T-cell (primary cell): ENCODE data around the gene MCTS1. TPM values are rescaled to one million over a fixed set of nuclear protein-coding genes. Genes with fewer than 3 reads are reported as not detected.
A peak's percentile ranks its signal among the peaks of the same experiment; 100 is the strongest.

Experiments
- ATAC-seq, 4 experiments: fragments of 200-7000 bp in 3 of 4; fragments of 150-1000 bp in 1 of 4; cut with Tn5 transposase; replicated peaks in 1 of 4; 1 replicate in 3 of 4; 2 replicates in 1 of 4; pipeline ENCODE4 v1.10.0; 2021; ENCODE audit warnings: moderate library complexity in 3 of 4, mild to moderate bottlenecking in 2 of 4, moderate number of reproducible peaks in 1 of 4
- CTCF ChIA-PET, 2 donors: fragments of 300-600 bp; sonication (Branson Sonifier 250); formaldehyde crosslinking; loops; one replicate each; lab custom pipeline; 2022; ENCODE audit warnings: antibody characterized with exemption in 2 of 2; lab: Charles Lee
- POLR2A ChIA-PET, 2 donors: fragments of 300-600 bp; sonication (Branson Sonifier 250); formaldehyde crosslinking; loops; one replicate each; lab custom pipeline; 2022; ENCODE audit warnings: antibody characterized with exemption in 2 of 2; lab: Charles Lee
- DNase-seq, 35 experiments: peaks; one replicate each; pipeline versions ENCODE4 v3.0.0 to v3.0.0-alpha.2; 2013 to 2023
- H3K27ac ChIP-seq: one replicate; pipeline ENCODE4 v1.5.1; 2013; ENCODE audit warnings: low read length
- H3K27me3 ChIP-seq, 2 experiments: replicated peaks in 1 of 2; 1 replicate in 1 of 2; 2 replicates in 1 of 2; pipeline versions ENCODE4 v1.6.1 to v1.7.0; 2013; ENCODE audit warnings: low read length in 1 of 2, mixed read lengths in 1 of 2; ENCODE audit not compliant: control insufficient read depth in 2 of 2, insufficient read depth in 2 of 2; ENCODE audit errors: extremely low read depth in 1 of 2
- H3K36me3 ChIP-seq, 2 donors: 1 replicate in 1 of 2; 2 replicates in 1 of 2; pipeline versions ENCODE4 v1.6.1 to v1.7.0; 2013; ENCODE audit warnings: low read length in 1 of 2; ENCODE audit not compliant: control insufficient read depth in 2 of 2, insufficient read depth in 1 of 2; ENCODE audit errors: extremely low read depth in 1 of 2
- H3K4me1 ChIP-seq, 2 experiments: 1 replicate in 1 of 2; 2 replicates in 1 of 2; pipeline versions ENCODE4 v1.6.1 to v1.7.0; 2013; ENCODE audit warnings: low read length in 2 of 2, mixed read lengths in 1 of 2; ENCODE audit not compliant: insufficient read depth in 2 of 2, control insufficient read depth in 1 of 2; ENCODE audit errors: extremely low read depth in 1 of 2
- H3K4me3 ChIP-seq, 2 donors: 1 replicate in 1 of 2; 2 replicates in 1 of 2; pipeline versions ENCODE4 v1.5.1 to v1.7.0; 2013; ENCODE audit warnings: mild to moderate bottlenecking in 2 of 2, low read length in 1 of 2, moderate library complexity in 1 of 2; ENCODE audit not compliant: control insufficient read depth in 1 of 2; ENCODE audit errors: extremely low read depth in 1 of 2
- H3K9me3 ChIP-seq: 2 replicates; pipeline ENCODE4 v1.7.0; 2013
- H3K27ac Mint-ChIP-seq, 2 donors: one replicate each; pipeline ENCODE4 v1.8.0; 2020 to 2021; ENCODE audit warnings: mild to moderate bottlenecking in 2 of 2, mixed read lengths in 2 of 2
- H3K27me3 Mint-ChIP-seq, 2 donors: one replicate each; pipeline ENCODE4 v1.8.0; 2021 to 2022; ENCODE audit warnings: mixed read lengths in 2 of 2
- H3K36me3 Mint-ChIP-seq: one replicate; pipeline ENCODE4 v1.8.0; 2021; ENCODE audit warnings: mixed read lengths
- H3K4me1 Mint-ChIP-seq, 3 donors: one replicate each; pipeline ENCODE4 v1.8.0; 2020 to 2022; ENCODE audit warnings: mixed read lengths in 3 of 3, mild to moderate bottlenecking in 1 of 3
- H3K4me3 Mint-ChIP-seq, 3 donors: one replicate each; pipeline ENCODE4 v1.8.0; 2020 to 2022; ENCODE audit warnings: mild to moderate bottlenecking in 3 of 3, mixed read lengths in 3 of 3, moderate library complexity in 3 of 3
- H3K9me3 Mint-ChIP-seq, 3 donors: one replicate each; pipeline ENCODE4 v1.8.0; 2020 to 2022; ENCODE audit warnings: mixed read lengths in 3 of 3
- WGBS: methylation state at CpG from one replicate; pipeline ENCODE4 v1.1.5; 2013; ENCODE audit warnings: missing lambda C conversion rate; ENCODE audit not compliant: insufficient coverage; 5-methylcytosine and 5-hydroxymethylcytosine counted together
- total RNA-seq, 35 experiments: library from RNA in 6 of 35; stranded (reverse) in 6 of 35; fragments of 120-200 nt in 1 of 35; gene quantifications; one replicate each; pipeline versions ENCODE4 v1.2.1 to v1.2.4 and lab custom pipeline; 2013 to 2026

The MCTS1 gene
- 10 to 100 TPM; 18.9 to 27.2 (median 25.3) TPM for total RNA-seq
- 45.3 TPM for total RNA-seq (2013)
- 12.0 to 78.1 (median 30.8) reads per million in 29 experiments for total RNA-seq (lab: John Stamatoyannopoulos, UW)

- Histone ChIP-seq H3K4me1 (peaks cover 6 to 11% of the 10 kb centered on the region in 2 experiments), H3K27ac (peak within 1 kb of the TSS; percentile 88), H3K4me3 (peak within 1 kb of the TSS; percentile 61 to 87), H3K36me3 (peaks cover 0 to 2% of the 10 kb centered on the region in 2 donors), H3K9me3 (no peaks in the 10 kb centered on the region), H3K27me3 (no peaks in the 10 kb centered on the region)
- CTCF ChIA-PET = interaction anchor here (0.6 to 1.5 kb wide), 4 partner anchors 43 to 186 kb away, joined by 3 to 7 read pairs (median 6); partner anchors contain the start of gene CUL4B (in 1 of the 2)
- POLR2A ChIA-PET = interaction anchor here (0.7 to 2.6 kb wide), 5 partner anchors 23 to 45 kb away, joined by 3 to 21 read pairs (median 7); partner anchors contain the start of gene CUL4B (in 1 of the 2)
- 0% methylated on average over 9 of the region's 31 CpGs for WGBS
- H3K4me1 Mint-ChIP-seq = peaks cover 9 to 14% (median 14%) of the 10 kb centered on the region in 3 donors
- peaks cover 4% of the 10 kb centered on the region for H3K36me3 Mint-ChIP-seq
- H3K27ac Mint-ChIP-seq = peak within 1 kb of the TSS; percentile 95 to 99
- no peaks in the 10 kb centered on the region for H3K27me3 Mint-ChIP-seq
- peak within 1 kb of the TSS; percentile 93 to 99 (median 97) for H3K4me3 Mint-ChIP-seq
- ATAC-seq = peak; percentile 90 to 96 (median 91)
- peak; percentile 50 to 88 (median 73) for DNase-seq
- no peaks in the 10 kb centered on the region for H3K9me3 Mint-ChIP-seq
Measured at GRCh38 chrX:120603707-120604360, at the start of gene MCTS1. MCTS1 (plus strand) TSS chrX:120604101; CDS start chrX:120604237, 136 bp downstream.

DNA sequence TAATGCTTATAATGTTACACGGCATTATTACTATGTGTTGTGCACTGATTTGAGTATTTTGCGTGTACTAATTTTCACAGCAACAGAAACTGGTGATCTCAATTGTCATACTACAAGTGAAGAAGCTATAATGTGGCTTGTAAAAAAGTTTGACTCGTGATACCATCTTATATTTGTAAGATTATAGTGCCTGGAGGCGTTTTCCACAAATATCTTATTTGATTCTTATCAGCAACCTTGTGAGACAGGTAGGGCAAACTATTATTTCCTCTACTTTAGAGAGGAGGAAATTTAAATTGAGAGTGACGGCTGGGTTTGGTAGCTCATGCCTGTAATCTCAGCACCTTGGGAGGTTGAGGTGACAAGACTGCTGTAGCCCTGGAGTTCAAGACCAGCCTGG, 47.6 kb upstream of the MCTS1 start:
- Mint-ChIP-seq H3K4me1 (peaks cover 22 to 45% (median 29%) of the 10 kb centered on the region in 3 donors), H3K9me3 (no peaks in the 10 kb centered on the region), H3K4me3 (peak overlapping the region in 2 of 3 donors; percentile 31 to 42), H3K27ac (no peak overlapping the region), H3K36me3 (peaks cover 9% of the 10 kb centered on the region), H3K27me3 (no peaks in the 10 kb centered on the region)
- no peak overlapping the region for H3K4me3 ChIP-seq
- peaks cover 0 to 8% of the 10 kb centered on the region in 2 donors for H3K36me3 ChIP-seq
- no CpG with 5 or more reads among the region's 5 CpGs for WGBS
- H3K27me3 ChIP-seq = no peaks in the 10 kb centered on the region
- H3K4me1 ChIP-seq = peaks cover 5 to 10% of the 10 kb centered on the region in 2 experiments
- ChIA-PET POLR2A (no interaction called here), CTCF (interaction anchor here in 1 of 2 donors (0.7 kb wide), 1 partner anchor 15 kb away, joined by 3 read pairs; no protein-coding TSS in a partner anchor)
- no peak for ATAC-seq
- no peak for DNase-seq
- H3K27ac ChIP-seq = no peak overlapping the region
- H3K9me3 ChIP-seq = no peaks in the 10 kb centered on the region

DNA sequence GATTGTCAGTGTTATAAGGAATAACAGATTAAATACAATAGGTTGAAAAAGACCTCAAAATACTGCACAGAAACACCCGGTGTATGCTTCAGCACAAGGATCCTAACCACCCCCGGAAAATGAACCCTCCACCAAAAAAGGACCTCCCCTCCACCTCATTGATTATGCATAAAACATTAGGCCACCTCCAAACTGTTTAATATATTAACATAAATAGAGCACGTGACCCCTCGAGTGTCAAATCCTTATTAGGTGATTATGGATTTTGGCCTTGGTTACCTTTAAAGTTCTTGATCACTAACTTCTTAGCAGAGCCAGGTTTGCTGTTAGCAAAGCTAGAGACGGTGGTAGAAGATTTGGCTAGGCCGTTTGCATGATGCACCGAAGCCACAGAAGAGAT, 44.1 kb upstream of the MCTS1 start:
- Histone ChIP-seq H3K27me3 (no peaks in the 10 kb centered on the region), H3K4me3 (peak overlapping the region; percentile 52 to 88), H3K36me3 (peaks cover 0 to 5% of the 10 kb centered on the region in 2 donors), H3K9me3 (no peaks in the 10 kb centered on the region), H3K4me1 (peaks cover 8 to 11% of the 10 kb centered on the region in 2 experiments), H3K27ac (peak overlapping the region; percentile 97)
- ATAC-seq (no peak), DNase-seq (peak in 1 of 35 experiments; percentile 14)
- ChIA-PET POLR2A (interaction anchor here in 1 of 2 donors (2.4 kb wide), 1 partner anchor 44 kb away, joined by 21 read pairs; the partner anchor contains the start of gene MCTS1), CTCF (no interaction called here)
- peaks cover 23 to 46% (median 28%) of the 10 kb centered on the region in 3 donors for H3K4me1 Mint-ChIP-seq
- WGBS = no CpG with 5 or more reads among the region's 7 CpGs
- H3K9me3 Mint-ChIP-seq = no peaks in the 10 kb centered on the region
- peaks cover 7% of the 10 kb centered on the region for H3K36me3 Mint-ChIP-seq
- H3K4me3 Mint-ChIP-seq = peak overlapping the region; percentile 89 to 100 (median 92)
- H3K27me3 Mint-ChIP-seq = peaks cover 0 to 4% of the 10 kb centered on the region in 2 donors
- H3K27ac Mint-ChIP-seq = peak overlapping the region; percentile 95 to 100

- ATAC-seq = peak; percentile 37 to 54 (median 50)
- POLR2A ChIA-PET = interaction anchor here in 1 of 2 donors (2.4 kb wide), 1 partner anchor 43 kb away, joined by 21 read pairs; the partner anchor contains the start of gene MCTS1
- 0% methylated on average over 2 of the region's 10 CpGs for WGBS
Measured at GRCh38 chrX:120560405-120560841, 43.5 kb upstream of the MCTS1 start.

DNA sequence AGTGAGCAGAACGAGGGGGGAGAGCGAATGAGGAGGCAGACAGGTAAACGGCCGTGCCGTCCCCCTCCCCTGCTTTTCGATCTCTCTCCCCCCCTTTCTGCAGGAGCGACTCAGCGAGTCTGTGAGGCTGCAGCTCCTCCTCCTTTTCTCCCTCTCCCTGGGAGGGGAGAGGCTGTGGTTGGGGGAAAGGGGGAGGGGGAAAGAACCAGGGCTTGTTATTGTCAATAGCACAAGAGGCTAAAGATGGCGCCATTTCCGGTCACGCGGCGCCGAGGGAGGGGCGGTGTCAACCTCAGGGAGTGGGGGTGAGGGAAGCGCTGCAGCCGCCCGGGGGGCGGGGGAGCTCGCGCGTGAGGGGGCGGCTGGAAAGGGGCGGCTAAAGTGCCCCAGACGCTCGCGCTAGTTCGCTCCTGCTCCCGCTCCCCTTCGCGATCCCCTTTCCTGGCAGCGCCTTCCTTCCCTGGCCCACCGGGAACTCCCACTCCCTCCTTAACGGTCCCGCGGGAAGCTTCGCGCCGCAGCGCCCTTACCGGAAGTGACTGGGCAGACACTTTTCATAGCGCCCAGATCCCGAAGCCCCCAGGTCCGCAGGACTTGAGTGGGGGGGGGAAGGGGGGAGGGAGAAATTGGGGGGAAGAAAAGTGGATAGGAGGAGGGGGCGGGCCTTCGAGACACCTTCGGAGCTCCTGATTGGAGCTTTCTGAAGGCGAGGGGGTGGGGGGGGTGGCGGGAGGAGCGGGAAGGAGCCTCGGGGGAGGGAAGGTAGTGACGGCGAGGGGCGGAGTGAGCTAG, 42.9 kb upstream of the MCTS1 start, which contains the start of gene CUL4B:
Gene CUL4B, minus strand, starts transcription at position 121 of the 792 bp plus-strand sequence. CDS start 324 bp downstream, outside the sequence.
- Mint-ChIP-seq H3K9me3 (no peaks in the 10 kb centered on the region), H3K36me3 (peaks cover 7% of the 10 kb centered on the region), H3K27me3 (peaks cover 0 to 4% of the 10 kb centered on the region in 2 donors), H3K4me1 (peaks cover 20 to 36% (median 26%) of the 10 kb centered on the region in 3 donors), H3K27ac (peak within 1 kb of the TSS; percentile 95 to 100), H3K4me3 (peak within 1 kb of the TSS; percentile 89 to 100 (median 92))
- ATAC-seq (peak; percentile 89 to 90 (median 89)), DNase-seq (peak; percentile 81 to 95 (median 92))
- POLR2A ChIA-PET = interaction anchor here (0.6 to 2.4 kb wide), 7 partner anchors 9 to 1587 kb away, joined by 3 to 21 read pairs (median 4); partner anchors contain the start of genes LONRF3 (in 1 of the 2) and MCTS1 (in 1 of the 2)
- Histone ChIP-seq H3K9me3 (no peaks in the 10 kb centered on the region), H3K36me3 (peaks cover 0 to 5% of the 10 kb centered on the region in 2 donors), H3K4me3 (peak within 1 kb of the TSS; percentile 55 to 88), H3K4me1 (peaks cover 4 to 11% of the 10 kb centered on the region in 2 experiments), H3K27me3 (no peaks in the 10 kb centered on the region), H3K27ac (peak within 1 kb of the TSS; percentile 97)
- CTCF ChIA-PET = interaction anchor here (0.6 to 1.7 kb wide), 6 partner anchors 39 to 295 kb away, joined by 3 to 10 read pairs (median 4); partner anchors contain the start of gene MCTS1 (in 1 of the 2)
- WGBS = no CpG with 5 or more reads among the region's 54 CpGs

More at GRCh38 chrX:120560405-120560841, 43.5 kb upstream of the MCTS1 start:
- Mint-ChIP-seq H3K9me3 (no peaks in the 10 kb centered on the region), H3K27ac (peak overlapping the region; percentile 95 to 100), H3K36me3 (peaks cover 7% of the 10 kb centered on the region), H3K27me3 (peaks cover 0 to 4% of the 10 kb centered on the region in 2 donors), H3K4me3 (peak overlapping the region; percentile 89 to 100 (median 92)), H3K4me1 (peaks cover 22 to 40% (median 26%) of the 10 kb centered on the region in 3 donors)
- H3K27ac ChIP-seq = peak overlapping the region; percentile 97
- H3K9me3 ChIP-seq = no peaks in the 10 kb centered on the region
- H3K27me3 ChIP-seq = no peaks in the 10 kb centered on the region
- H3K36me3 ChIP-seq = peaks cover 0 to 5% of the 10 kb centered on the region in 2 donors
- CTCF ChIA-PET = interaction anchor here in 1 of 2 donors (1.0 to 1.7 kb wide), 3 partner anchors 44 to 136 kb away, joined by 3 to 6 read pairs (median 3); partner anchors contain the start of gene MCTS1
- peak in 30 of 35 experiments; percentile 2 to 57 (median 21) for DNase-seq
- peaks cover 7 to 11% of the 10 kb centered on the region in 2 experiments for H3K4me1 ChIP-seq
- H3K4me3 ChIP-seq = peak overlapping the region; percentile 52 to 88
